Endothelial cell (in vitro differentiated cells): Measurements from ENCODE around the gene VPS35. TPM values are rescaled to one million over a fixed set of nuclear protein-coding genes. Genes with fewer than 3 reads are reported as not detected.

Source experiments
- DNase-seq: peaks from one replicate; pipeline ENCODE4 v3.0.0; 2021; ENCODE audit warnings: low spot score
- H3K27ac Mint-ChIP-seq: one replicate; pipeline ENCODE4 v1.8.0; 2021; ENCODE audit warnings: mixed read lengths, inconsistent platforms; ENCODE audit not compliant: unreplicated experiment
- H3K27me3 Mint-ChIP-seq: one replicate; pipeline ENCODE4 v1.8.0; 2021; ENCODE audit warnings: mild to moderate bottlenecking, moderate library complexity, mixed read lengths, inconsistent platforms; ENCODE audit not compliant: unreplicated experiment
- H3K36me3 Mint-ChIP-seq: one replicate; pipeline ENCODE4 v1.8.0; 2021; ENCODE audit warnings: mild to moderate bottlenecking, low read depth, mixed read lengths, inconsistent platforms; ENCODE audit not compliant: unreplicated experiment
- H3K4me1 Mint-ChIP-seq: one replicate; pipeline ENCODE4 v1.8.0; 2021; ENCODE audit warnings: mild to moderate bottlenecking, mixed read lengths, inconsistent platforms; ENCODE audit not compliant: unreplicated experiment
- H3K4me3 Mint-ChIP-seq: one replicate; pipeline ENCODE4 v1.8.0; 2021; ENCODE audit warnings: mild to moderate bottlenecking, mixed read lengths, inconsistent platforms; ENCODE audit not compliant: unreplicated experiment
- H3K9me3 Mint-ChIP-seq: one replicate; pipeline ENCODE4 v1.8.0; 2021; ENCODE audit warnings: mixed read lengths, inconsistent platforms; ENCODE audit not compliant: unreplicated experiment
- total RNA-seq: library from RNA; stranded (reverse); fragmentation: NEBNext Ultra II Directional; extraction: Animal tissue kit (Norgen Biotek cat#: 25700); gene quantifications from one replicate; pipeline ENCODE4 v1.2.1, GENCODE V29; 2021; ENCODE audit not compliant: unreplicated experiment
- TF ChIP-seq, protein P1 (sequence below): fragments of 200-600 bp; sonication (generic); IDR thresholded peaks from one replicate; pipeline ENCODE4 v1.5.0; 2021; ENCODE audit warnings: antibody characterized with exemption; ENCODE audit not compliant: unreplicated experiment

Gene VPS35
- total RNA-seq, 1 donor from 2014 or later: 78.4 TPM

DNA sequence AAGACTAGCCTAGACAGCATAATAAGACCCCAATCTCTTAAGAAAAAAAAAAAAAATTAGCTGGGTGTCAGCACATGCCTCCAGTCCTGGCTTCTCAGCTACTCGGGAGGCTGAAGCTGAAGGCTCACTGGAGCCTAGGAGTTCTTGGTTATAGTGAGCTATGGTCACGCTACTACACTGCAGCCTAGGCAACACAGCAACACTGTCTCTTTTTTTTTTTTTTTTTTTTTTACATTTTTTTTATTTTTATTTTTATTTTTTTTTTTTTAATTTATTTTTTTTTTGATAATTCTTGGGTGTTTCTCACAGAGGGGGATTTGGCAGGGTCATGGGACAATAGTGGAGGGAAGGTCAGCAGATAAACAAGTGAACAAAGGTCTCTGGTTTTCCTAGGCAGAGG, 4.6 kb upstream of the VPS35 start:
- Mint-ChIP-seq H3K36me3 (peaks cover 10% of the 10 kb centered on the region), H3K27ac (no peak overlapping the region), H3K4me1 (peaks cover 19% of the 10 kb centered on the region), H3K27me3 (peaks cover 7% of the 10 kb centered on the region), H3K4me3 (no peak overlapping the region), H3K9me3 (no peaks in the 10 kb centered on the region)
- DNase-seq: no peak
- TF ChIP-seq, protein P1, sequence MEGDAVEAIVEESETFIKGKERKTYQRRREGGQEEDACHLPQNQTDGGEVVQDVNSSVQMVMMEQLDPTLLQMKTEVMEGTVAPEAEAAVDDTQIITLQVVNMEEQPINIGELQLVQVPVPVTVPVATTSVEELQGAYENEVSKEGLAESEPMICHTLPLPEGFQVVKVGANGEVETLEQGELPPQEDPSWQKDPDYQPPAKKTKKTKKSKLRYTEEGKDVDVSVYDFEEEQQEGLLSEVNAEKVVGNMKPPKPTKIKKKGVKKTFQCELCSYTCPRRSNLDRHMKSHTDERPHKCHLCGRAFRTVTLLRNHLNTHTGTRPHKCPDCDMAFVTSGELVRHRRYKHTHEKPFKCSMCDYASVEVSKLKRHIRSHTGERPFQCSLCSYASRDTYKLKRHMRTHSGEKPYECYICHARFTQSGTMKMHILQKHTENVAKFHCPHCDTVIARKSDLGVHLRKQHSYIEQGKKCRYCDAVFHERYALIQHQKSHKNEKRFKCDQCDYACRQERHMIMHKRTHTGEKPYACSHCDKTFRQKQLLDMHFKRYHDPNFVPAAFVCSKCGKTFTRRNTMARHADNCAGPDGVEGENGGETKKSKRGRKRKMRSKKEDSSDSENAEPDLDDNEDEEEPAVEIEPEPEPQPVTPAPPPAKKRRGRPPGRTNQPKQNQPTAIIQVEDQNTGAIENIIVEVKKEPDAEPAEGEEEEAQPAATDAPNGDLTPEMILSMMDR: no peak

GRCh38 chr16:46691726-46692125, 2.7 kb upstream of the VPS35 start:
- Mint-ChIP-seq H3K9me3 (no peaks in the 10 kb centered on the region), H3K27me3 (peaks cover 13% of the 10 kb centered on the region), H3K4me1 (peaks cover 33% of the 10 kb centered on the region), H3K4me3 (no peak overlapping the region), H3K36me3 (peaks cover 10% of the 10 kb centered on the region), H3K27ac (no peak overlapping the region)
- no peak for DNase-seq
- TF ChIP-seq, protein P1: no peak

DNA sequence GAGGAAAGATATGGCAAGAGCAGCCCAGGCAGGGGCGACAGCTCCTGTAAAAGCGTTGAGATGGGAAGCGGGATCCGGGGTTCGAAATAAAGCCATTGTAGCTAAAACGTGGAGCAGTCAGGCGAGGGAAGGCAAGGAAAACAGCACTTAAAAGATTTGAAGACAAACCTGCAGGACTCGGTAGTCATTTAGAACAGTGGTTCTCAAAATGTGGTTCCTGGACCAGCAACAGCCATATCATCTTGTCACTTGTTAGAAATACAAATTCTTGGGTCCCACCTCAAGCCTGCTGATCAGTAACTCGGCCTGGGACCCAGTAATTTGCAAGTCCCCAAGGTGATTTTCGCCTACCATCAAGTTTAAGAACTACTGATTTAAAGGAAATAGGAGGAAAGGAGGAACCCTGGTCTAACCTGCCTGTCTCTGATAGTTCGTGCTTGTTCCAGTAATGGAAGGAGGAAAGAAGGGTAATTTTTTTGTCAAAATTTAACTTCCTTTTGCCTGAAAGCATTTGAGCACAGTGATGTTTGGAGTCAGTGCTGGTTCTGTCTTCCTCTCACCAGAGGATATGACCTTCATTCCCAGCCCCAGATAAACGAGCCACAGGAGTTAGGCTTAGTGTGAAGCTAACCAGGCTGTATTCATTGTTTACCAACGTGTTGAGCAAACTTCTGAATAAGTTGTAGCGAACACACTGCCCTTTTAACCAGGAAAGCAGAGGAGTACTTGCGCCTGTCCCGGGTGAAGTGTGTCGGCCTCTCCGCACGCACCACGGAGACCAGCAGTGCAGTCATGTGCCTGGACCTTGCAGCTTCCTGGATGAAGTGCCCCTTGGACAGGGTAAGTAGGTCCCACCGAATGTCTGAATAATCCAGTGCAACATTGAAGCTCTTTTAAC, 1.6 kb upstream of the VPS35 start:
- peaks cover 13% of the 10 kb centered on the region for H3K27me3 Mint-ChIP-seq
- H3K4me3 Mint-ChIP-seq: no peak overlapping the region
- H3K4me1 Mint-ChIP-seq: peaks cover 33% of the 10 kb centered on the region
- H3K36me3 Mint-ChIP-seq: peaks cover 6% of the 10 kb centered on the region
- H3K9me3 Mint-ChIP-seq: no peaks in the 10 kb centered on the region
- H3K27ac Mint-ChIP-seq: no peak overlapping the region
- DNase-seq: peak; percentile 14
- TF ChIP-seq, protein P1: no peak

DNA sequence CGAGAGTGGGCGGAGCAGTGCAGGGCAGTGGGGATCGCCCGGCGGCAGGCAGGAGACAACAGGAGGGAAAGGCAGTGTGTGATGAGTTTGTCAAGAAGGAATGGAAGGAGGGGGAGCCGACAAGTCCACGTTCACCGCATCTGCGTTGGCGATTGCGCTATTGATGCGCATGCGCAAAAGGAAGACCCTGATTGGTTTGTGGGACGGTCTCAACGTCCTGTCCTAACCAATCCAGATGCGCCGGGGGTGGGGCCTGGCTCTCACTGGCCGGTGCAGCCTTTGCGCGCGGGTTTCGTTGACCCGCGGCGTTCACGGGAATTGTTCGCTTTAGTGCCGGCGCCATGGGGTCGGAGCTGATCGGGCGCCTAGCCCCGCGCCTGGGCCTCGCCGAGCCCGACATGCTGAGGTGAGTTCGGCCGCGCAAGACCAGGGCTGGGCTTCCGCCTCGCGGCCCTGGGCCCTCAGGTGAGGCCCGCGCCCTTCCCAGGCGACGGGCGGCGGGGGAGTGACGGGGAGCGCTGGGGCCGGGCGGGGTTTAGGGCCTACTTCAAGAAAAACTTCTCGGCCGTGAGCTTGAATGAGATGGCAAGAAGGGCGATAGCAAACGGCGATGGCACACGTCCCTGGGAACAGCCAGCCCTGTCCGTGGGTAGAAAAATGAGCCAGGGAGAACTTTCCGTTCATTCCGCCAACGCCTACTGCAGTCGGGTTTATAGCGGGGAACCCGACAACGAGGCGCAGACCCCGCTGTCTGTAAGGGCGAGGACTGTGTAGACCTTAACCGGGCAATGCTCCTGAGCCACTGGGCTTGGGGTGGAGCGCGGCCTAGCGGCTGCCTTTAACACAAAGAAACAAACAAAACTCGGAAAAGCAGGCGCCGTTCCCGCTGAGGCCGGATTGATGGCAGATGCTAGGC, 645 bp upstream of the VPS35 start, which contains the start of gene ORC6:
Gene ORC6, plus strand, starts transcription at position 295 of the 916 bp plus-strand sequence. Its CDS starts 47 bp downstream, at position 342.
- Mint-ChIP-seq H3K9me3 (no peaks in the 10 kb centered on the region), H3K27me3 (peaks cover 13% of the 10 kb centered on the region), H3K27ac (no peak within 1 kb of the TSS), H3K36me3 (peaks cover under 1% of the 10 kb centered on the region), H3K4me3 (no peak within 1 kb of the TSS), H3K4me1 (peaks cover 33% of the 10 kb centered on the region)
- TF ChIP-seq, protein P1: no peak
- peak; percentile 95 for DNase-seq
